Ramos (cell line): Measurements from ENCODE around the gene PRAC2.

Experiments
- in situ Hi-C: fragments of 300-500 bp; cut with MboI; formaldehyde crosslinking; loops from one replicate; pipeline ENCODE4 v1.14.3; 2022; ENCODE audit warnings: low sequenced_read_pairs; ENCODE audit not compliant: unreplicated experiment

Gene PRAC2

GRCh38 chr17:48732688-48733629 is 10.0 kb downstream of the PRAC2 start:
- in situ Hi-C loops: no loop called here

GRCh38 chr17:48733632-48734328 is 10.8 kb downstream of the PRAC2 start:
- in situ Hi-C loops: no loop called here

- in situ Hi-C loops: no loop called here
These were observed 11.5 kb downstream of the PRAC2 start for GRCh38 chr17:48734333-48735061.

- in situ Hi-C loops: no loop called here
These were observed 12.0 kb downstream of the PRAC2 start for GRCh38 chr17:48735062-48735351.

DNA sequence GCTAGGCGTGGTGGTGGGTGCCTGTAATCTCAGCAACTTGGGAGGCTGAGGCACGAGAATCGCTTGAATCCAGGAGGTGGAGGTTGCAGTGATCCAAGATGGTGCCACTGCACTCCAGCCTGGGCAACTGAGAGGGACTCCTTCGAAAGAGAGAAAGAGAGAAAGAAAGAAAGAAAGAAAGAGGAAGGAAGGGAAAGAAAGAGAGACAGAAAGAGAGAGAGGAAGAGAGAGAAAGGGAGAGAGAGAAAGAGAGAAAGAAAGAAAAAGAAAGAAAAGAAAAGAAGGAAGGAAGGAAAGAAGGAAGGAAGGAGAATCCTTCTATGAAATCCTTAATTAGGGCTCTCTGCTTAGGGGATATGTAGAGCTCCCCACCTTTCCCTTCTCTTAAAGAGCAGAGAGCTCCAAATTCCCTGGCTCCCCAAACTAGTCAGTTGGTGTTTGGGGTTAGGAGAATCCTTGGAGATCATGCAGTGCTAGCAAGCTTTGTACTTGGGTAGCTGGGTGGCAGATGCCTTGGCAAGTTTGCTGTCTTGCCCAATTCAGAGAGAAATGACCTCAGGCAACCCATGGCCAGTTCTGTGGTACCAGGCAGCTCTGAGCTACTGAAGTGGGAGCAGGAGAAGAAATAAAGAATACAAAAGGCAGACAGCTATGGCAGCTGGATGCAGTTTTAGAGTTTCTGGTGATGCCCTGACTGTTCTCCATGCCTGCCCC is 14.5 kb downstream of the PRAC2 start:
- in situ Hi-C loops: no loop called here

GRCh38 chr17:48738424-48738802 is 15.4 kb downstream of the PRAC2 start:
- in situ Hi-C loops: no loop called here

DNA sequence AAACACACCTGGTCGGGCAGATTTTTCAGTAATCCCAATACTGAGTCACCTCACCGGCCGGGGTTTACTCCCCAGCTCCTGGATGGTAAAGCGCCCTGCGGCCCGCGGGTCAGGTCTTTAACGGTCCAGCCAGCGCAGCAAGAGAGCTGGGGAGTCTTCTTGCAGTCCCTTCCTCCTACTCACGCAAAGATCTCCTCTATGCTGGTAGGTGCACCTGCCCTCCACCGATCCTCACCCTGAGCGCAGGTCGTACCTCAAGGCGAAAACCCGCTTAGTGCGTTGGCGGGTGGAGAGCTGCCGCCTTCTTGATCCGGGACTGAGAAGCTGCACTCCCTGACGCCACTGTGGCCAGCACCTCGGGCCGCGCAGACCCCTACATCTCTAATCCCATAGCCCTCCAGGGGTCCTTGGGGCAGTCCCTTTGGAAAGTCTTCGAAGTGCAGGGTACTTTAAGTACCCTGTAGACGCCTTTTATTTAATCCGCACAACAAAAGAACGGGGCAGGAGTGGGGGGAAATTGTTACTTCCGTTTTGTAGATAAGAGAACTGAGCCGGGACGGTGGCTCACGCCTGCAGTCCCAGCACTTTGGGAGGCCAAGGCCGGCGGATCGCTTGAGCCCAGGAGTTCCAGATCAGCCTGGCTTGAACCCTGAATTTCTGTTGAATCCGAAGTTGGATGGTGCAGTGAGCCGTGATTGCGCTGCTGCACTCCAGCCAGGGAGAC is 16.0 kb downstream of the PRAC2 start:
- in situ Hi-C loops: no loop called here

GRCh38 chr17:48740537-48740936 is 17.6 kb downstream of the PRAC2 start:
- in situ Hi-C loops: no loop called here

DNA sequence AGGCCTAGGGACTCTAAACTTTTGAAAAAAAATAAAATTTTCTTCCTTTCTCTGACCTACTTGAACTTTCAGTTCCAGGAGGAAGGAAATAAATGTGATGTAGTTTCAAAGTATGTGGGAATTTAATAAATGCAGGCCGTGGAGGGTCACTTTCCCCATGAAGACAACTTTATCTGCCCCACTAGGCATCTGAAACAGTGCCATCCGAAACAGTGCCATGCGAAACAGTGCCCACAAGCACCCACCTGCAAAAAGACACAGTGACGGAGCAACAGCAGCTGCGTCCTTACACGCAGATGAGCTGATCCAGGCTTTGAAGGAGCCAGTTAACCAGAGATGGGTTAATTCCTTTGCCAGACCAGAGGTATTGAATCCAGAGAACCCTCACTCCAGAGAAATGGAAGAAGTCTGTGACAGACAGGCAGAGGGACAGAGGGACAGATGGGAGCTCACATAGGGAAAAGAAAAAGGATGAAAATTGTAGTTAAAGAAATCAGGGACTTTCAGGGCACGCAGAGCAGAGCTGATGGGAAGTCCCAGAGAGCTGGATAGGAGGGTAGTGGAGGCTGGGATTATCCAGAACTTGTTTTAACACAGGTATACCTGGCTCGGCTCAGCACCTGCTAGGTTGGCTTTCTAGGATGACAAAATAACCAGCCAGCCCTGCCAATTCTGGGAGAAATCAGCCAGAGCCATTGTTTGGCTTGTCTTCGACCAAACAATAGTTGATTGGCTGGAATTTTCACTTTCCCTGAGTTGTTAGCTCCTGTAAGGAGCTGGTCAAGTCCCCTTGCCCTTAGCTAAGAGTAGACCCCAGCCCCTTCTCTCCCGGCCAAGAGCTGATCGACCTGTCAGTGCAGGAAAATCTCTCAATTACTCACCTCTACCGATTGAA is 22.6 kb downstream of the PRAC2 start:
- in situ Hi-C loops: no loop called here

GRCh38 chr17:48746916-48747444 is 24.0 kb downstream of the PRAC2 start:
- in situ Hi-C loops: no loop called here

GRCh38 chr17:48747445-48748363 is 24.7 kb downstream of the PRAC2 start:
- in situ Hi-C loops: no loop called here

DNA sequence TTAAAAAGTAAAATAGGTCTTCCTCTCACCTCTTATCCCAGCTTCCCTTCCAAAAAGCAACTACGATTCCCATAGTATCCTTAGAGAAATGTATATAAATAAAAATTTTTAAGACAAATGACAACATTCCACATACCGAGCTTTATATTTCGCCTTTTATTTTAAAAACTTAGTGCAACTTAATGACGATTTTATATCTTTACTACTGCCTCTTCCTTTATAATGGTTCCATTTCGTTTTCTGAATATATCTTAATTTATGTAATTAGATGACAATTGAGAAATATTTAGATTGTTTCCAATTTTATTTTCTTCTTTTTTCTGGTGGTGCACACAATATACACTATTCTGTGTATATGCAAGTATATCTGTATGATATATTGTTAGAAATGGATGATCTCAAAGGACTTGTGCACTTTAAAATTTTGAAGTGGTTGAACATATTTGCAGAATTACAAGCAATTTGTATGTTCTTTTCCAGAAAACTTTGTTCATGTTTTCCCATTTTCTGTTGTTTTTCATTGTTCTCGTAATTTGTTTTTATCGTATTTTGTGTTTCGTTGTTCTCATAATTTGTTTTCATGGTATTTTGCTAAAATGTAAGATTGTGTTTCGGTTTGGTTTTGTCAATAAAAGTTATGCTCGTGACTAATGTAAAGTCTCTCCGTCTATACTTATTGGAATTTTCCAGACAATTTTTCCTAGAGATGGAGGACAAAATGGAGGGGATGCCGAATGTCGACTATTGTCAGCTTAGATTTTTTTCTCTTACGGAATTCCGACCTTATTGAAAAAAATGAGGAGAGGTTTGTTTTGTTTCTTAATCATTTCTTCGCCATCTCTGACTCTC is 26.0 kb downstream of the PRAC2 start:
- in situ Hi-C loops: no loop called here

GRCh38 chr17:48749621-48750553 is 26.9 kb downstream of the PRAC2 start:
- in situ Hi-C loops: no loop called here

DNA sequence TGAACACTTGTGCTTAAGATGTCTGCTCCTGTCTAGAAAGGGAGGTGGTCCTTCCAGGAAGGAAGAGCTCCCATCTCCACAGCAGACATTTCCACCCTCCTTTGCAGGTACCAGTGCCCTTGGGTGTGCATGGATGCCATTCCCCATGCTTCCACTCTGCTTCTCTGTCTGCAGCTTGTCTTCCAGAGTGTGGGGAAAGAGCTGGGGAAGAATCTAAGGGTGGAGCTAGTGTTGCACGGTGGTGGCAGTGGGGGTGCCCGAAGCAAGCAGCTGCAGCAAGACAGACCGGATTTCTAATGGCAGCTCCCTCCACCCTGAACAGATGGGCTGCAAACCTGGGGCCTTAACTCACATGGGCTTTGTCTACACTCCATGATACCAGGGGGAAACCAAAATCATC is 28.2 kb downstream of the PRAC2 start:
- in situ Hi-C loops: no loop called here

- in situ Hi-C loops: no loop called here
These were observed 28.9 kb downstream of the PRAC2 start for GRCh38 chr17:48751733-48752398.
